SK-N-SH treated with all-trans-retinoic acid at 6 μM for 48 hours (cell line): ENCODE measurements around the gene PTPN1.

Experiments used
- ISL1 ChIP-seq: fragments of 250-450 bp; sonication (Bioruptor Pico); IDR thresholded peaks from 2 replicates; pipeline ENCODE4 v2.1.2; 2022; ENCODE audit warnings: mild to moderate bottlenecking, moderate library complexity
- TCF4 ChIP-seq: fragments of 250-450 bp; sonication (Bioruptor Pico); IDR thresholded peaks from 2 replicates; pipeline ENCODE4 v1.8.0; 2021; ENCODE audit warnings: mild to moderate bottlenecking, moderate library complexity, borderline replicate concordance
- ZNF565 ChIP-seq: fragments of 450-650 bp; formaldehyde crosslinking; conservative IDR thresholded peaks from 2 replicates; pipeline ENCODE4 v1.5.0; 2020; ENCODE audit warnings: low read depth, mild to moderate bottlenecking, moderate library complexity

DNA sequence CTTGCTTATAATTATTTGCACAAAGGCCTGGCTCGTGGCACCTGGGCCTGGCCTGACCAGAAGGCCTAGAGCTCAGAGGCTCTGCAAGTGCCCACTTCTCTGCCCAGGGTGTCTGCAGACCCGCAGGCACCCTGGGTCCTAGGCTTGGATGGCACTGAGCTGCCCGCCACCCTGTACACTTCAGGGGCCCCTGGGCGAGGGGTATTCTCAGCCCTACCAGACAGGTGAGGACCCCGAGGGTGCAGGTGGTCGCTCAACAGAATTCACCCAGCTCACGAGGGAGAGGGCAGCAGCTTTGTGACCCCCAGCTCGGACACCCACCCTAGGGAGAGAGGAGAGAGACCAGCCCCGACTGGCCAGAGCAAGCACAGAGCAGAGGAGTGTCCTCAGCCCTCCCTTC is 97.3 kb downstream of the PTPN1 start:
- TF ChIP-seq TCF4 = no peak
- TF ChIP-seq ISL1 (CRISPR knock-in tag) = no peak
- TF ChIP-seq ZNF565 (CRISPR knock-in tag) = no peak
